Spleen (tissue), 11 donors: ENCODE results near the gene UBA6. TPM values are rescaled to one million over a fixed set of nuclear protein-coding genes. Genes with fewer than 3 reads are reported as not detected.

Source experiments
- DNase-seq: peaks from one replicate; pipeline ENCODE4 v3.0.0-alpha.2; 2020
- H3K27ac ChIP-seq, 8 donors: fragments of 200-600 bp; sonication (generic) in 7 of 8; 1 replicate in 4 of 8; 2 replicates in 4 of 8; pipeline versions ENCODE4 v1.5.0 to v1.8.0; 2016 to 2021; ENCODE audit warnings: inconsistent platforms in 4 of 8, mild to moderate bottlenecking in 4 of 8, moderate library complexity in 1 of 8
- H3K27me3 ChIP-seq, 7 donors: fragments of 200-600 bp; sonication (generic) in 6 of 7; replicated peaks in 1 of 7; 1 replicate in 4 of 7; 2 replicates in 3 of 7; pipeline versions ENCODE4 v1.5.0 to v1.8.0; 2016 to 2021; ENCODE audit warnings: inconsistent platforms in 3 of 7, mild to moderate bottlenecking in 1 of 7
- H3K36me3 ChIP-seq, 6 donors: fragments of 200-600 bp; sonication (generic) in 5 of 6; 1 replicate in 4 of 6; 2 replicates in 2 of 6; pipeline versions ENCODE4 v1.5.0 to v1.8.0; 2016 to 2021; ENCODE audit warnings: inconsistent platforms in 2 of 6
- H3K4me1 ChIP-seq, 6 donors: fragments of 200-600 bp; sonication (generic) in 5 of 6; 1 replicate in 3 of 6; 2 replicates in 3 of 6; pipeline versions ENCODE4 v1.5.0 to v1.8.0; 2016 to 2021; ENCODE audit warnings: inconsistent platforms in 3 of 6
- H3K4me3 ChIP-seq, 8 donors: fragments of 200-600 bp; sonication (generic) in 7 of 8; 1 replicate in 4 of 8; 2 replicates in 4 of 8; pipeline versions ENCODE4 v1.5.0 to v1.8.0; 2016 to 2021; ENCODE audit warnings: inconsistent platforms in 4 of 8, mild to moderate bottlenecking in 4 of 8, moderate library complexity in 2 of 8
- H3K9me3 ChIP-seq, 8 donors: fragments of 200-600 bp; sonication (generic) in 7 of 8; 1 replicate in 4 of 8; 2 replicates in 4 of 8; pipeline versions ENCODE4 v1.5.0 to v1.8.0; 2016 to 2021; ENCODE audit warnings: inconsistent platforms in 4 of 8
- POLR2A ChIP-seq, 3 donors: fragments of 450-650 bp; IDR thresholded peaks; one replicate each; pipeline ENCODE4 v1.5.1; 2017; ENCODE audit warnings: antibody characterized with exemption in 3 of 3, mild to moderate bottlenecking in 1 of 3
- POLR2AphosphoS5 ChIP-seq, 3 donors: sonication (generic); formaldehyde crosslinking; IDR thresholded peaks; one replicate each; pipeline ENCODE4 v1.5.1; 2017; ENCODE audit warnings: antibody characterized with exemption in 3 of 3
- WGBS, 5 donors: extraction: QIAGEN DNeasy Blood & Tissue Kit in 3 of 5; methylation state at CpG; one replicate each; pipeline versions ENCODE4 v1.1.5 to v1.1.7; 2013 to 2018; 5-methylcytosine and 5-hydroxymethylcytosine counted together
- intact Hi-C: fragments of 100-400 bp; cut with DNase I; formaldehyde crosslinking; loops from one replicate; pipeline ENCODE4 v1.15.0; 2023; ENCODE audit warnings: low total_unique reads
- polyA plus RNA-seq, 3 donors: library from polyadenylated mRNA; stranded (reverse); fragments of 200-250 nt; gene quantifications; one replicate each; pipeline ENCODE4 v1.2.1, GENCODE V29; 2013
- total RNA-seq, 7 donors: library from RNA; depleted of rRNA in 3 of 7; stranded (reverse); fragments of >200 nt in 3 of 7; fragmentation: NEBNext Ultra II Directional in 4 of 7; extraction: Animal tissue kit (Norgen Biotek cat#: 25700) in 4 of 7; gene quantifications; one replicate each; pipeline versions ENCODE4 v1.1.0 to v1.2.1, GENCODE V29; 2016 to 2021
- TF ChIP-seq, protein P1 (sequence below), 11 experiments: fragments of 200-600 bp in 7 of 11; fragments of 450-650 bp in 4 of 11; sonication (generic) in 4 of 11; IDR thresholded peaks in 8 of 11; conservative IDR thresholded peaks in 3 of 11; 1 replicate in 7 of 11; 2 replicates in 4 of 11; pipeline versions ENCODE4 v1.4.0 to v1.8.0; 2016 to 2021; ENCODE audit warnings: antibody characterized with exemption in 11 of 11, inconsistent platforms in 4 of 11, mild to moderate bottlenecking in 1 of 11
- donor health status: healthy with polysubstance abuse.
- donor health status: DM: no; HTN: no; CAD: no; lungs with moderate emphysema.
- donor health status: DM: no; HTN: no; CAD: no.
- donor health status: Bipolar disorder and iron deficiency.
- donor health status: healthy.
- donor health status: DM: no; HTN: no; CAD: no.
- donor health status: DM: yes; HTN: yes; CAD: no.

The UBA6 gene
- total and polyA plus RNA-seq, 10 donors = 5.8 to 144 (median 64.7) TPM

DNA sequence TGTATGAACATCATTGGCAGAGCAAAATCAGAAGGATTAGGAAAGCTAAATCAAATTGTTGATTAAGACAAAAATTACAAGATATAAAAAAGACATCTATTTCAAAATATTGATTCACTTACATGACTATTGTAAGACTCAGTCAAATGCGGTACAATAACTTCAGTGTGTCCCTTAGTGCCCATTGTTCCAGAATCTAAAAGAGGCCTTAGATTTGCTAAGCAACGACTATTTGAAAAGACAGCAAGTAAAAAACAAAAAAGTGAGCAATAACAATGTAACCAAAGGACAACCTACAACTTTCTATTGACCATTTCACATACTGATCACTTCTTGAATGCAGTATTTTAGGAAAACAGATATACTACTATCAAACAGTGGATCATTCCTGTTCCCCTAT, 65.6 kb downstream of the UBA6 start:
- intact Hi-C loops = no loop called here
- WGBS, 5 donors = 93 to 100% (median 96%) methylated on average over 2 of the region's 2 CpGs
- H3K36me3 ChIP-seq = peaks cover 0 to 100% (median 39%) of the 10 kb centered on the region in 6 donors
- no peak for DNase-seq
- no peak overlapping the region for H3K27ac ChIP-seq
- H3K9me3 ChIP-seq = no peaks in the 10 kb centered on the region
- no peak overlapping the region for H3K4me3 ChIP-seq
- TF ChIP-seq POLR2AphosphoS5 (IDR thresholded peaks at IDR 0.05) = no peak
- no peaks in the 10 kb centered on the region for H3K27me3 ChIP-seq
- H3K4me1 ChIP-seq = no peaks in the 10 kb centered on the region

DNA sequence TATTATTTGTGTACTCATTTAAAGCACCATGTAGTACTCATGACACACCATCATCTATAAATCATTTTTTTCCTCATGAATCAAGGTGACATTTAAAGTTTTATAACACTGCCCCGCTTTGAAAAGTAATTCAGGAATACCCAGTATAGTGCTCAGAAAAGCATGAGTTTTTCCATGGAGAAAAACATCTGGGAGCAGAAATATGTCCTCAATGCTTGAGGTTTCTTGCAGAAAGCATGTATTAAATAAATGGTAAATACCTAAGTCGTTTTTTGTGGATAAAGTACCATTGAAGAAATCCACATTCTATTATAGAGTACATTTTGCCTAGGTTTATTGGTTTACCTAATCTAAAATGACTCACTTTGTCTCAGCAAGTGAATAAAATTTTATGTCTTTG, 66.2 kb downstream of the UBA6 start:
- Histone ChIP-seq H3K27me3 (no peaks in the 10 kb centered on the region), H3K36me3 (peaks cover 0 to 100% (median 42%) of the 10 kb centered on the region in 6 donors), H3K9me3 (no peaks in the 10 kb centered on the region), H3K4me3 (no peak overlapping the region), H3K4me1 (no peaks in the 10 kb centered on the region), H3K27ac (no peak overlapping the region)
- intact Hi-C loops = no loop called here
- DNase-seq = no peak
- 92 to 96% (median 95%) methylated on average over 2 of the region's 2 CpGs for WGBS, 5 donors
- TF ChIP-seq POLR2A (IDR thresholded peaks at IDR 0.05) (no peak), POLR2AphosphoS5 (IDR thresholded peaks at IDR 0.05) (no peak)
- TF ChIP-seq, protein P1, sequence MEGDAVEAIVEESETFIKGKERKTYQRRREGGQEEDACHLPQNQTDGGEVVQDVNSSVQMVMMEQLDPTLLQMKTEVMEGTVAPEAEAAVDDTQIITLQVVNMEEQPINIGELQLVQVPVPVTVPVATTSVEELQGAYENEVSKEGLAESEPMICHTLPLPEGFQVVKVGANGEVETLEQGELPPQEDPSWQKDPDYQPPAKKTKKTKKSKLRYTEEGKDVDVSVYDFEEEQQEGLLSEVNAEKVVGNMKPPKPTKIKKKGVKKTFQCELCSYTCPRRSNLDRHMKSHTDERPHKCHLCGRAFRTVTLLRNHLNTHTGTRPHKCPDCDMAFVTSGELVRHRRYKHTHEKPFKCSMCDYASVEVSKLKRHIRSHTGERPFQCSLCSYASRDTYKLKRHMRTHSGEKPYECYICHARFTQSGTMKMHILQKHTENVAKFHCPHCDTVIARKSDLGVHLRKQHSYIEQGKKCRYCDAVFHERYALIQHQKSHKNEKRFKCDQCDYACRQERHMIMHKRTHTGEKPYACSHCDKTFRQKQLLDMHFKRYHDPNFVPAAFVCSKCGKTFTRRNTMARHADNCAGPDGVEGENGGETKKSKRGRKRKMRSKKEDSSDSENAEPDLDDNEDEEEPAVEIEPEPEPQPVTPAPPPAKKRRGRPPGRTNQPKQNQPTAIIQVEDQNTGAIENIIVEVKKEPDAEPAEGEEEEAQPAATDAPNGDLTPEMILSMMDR (IDR thresholded peaks at IDR 0.05 in 8 of 11, conservative IDR thresholded peaks at IDR 0.05 in 3 of 11) = no peak

DNA sequence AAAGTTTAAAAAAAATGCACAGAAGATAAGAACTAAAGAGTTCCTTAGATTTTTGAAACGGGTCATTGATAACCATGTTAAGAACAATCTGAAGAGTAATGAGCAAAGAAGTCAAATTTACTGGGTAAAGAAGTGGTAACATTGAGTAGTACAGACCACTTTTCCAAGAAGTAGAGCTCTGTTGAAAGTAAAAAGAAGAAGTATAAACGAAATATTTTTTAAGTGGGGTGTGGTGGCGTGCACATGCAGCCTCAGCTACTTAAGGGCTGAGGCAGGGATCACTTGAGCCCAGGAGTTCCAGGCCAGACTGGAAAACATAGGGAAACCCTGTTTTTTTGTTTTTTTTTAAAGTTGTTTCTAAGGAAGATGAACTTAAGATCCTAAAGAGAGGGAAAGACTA, 68.5 kb downstream of the UBA6 start:
- TF ChIP-seq, protein P1 (IDR thresholded peaks at IDR 0.05 in 8 of 11, conservative IDR thresholded peaks at IDR 0.05 in 3 of 11) = no peak
- TF ChIP-seq POLR2AphosphoS5 (IDR thresholded peaks at IDR 0.05) (no peak), POLR2A (IDR thresholded peaks at IDR 0.05) (no peak)
- H3K4me1 ChIP-seq = no peaks in the 10 kb centered on the region
- no peaks in the 10 kb centered on the region for H3K27me3 ChIP-seq
- peaks cover 0 to 100% (median 42%) of the 10 kb centered on the region in 6 donors for H3K36me3 ChIP-seq
- intact Hi-C loops = no loop called here
- H3K27ac ChIP-seq = no peak overlapping the region
- no peaks in the 10 kb centered on the region for H3K9me3 ChIP-seq
- no peak overlapping the region for H3K4me3 ChIP-seq
- WGBS, 5 donors = 32 to 65% (median 49%) methylated on average over 3 of the region's 3 CpGs
- DNase-seq = no peak

DNA sequence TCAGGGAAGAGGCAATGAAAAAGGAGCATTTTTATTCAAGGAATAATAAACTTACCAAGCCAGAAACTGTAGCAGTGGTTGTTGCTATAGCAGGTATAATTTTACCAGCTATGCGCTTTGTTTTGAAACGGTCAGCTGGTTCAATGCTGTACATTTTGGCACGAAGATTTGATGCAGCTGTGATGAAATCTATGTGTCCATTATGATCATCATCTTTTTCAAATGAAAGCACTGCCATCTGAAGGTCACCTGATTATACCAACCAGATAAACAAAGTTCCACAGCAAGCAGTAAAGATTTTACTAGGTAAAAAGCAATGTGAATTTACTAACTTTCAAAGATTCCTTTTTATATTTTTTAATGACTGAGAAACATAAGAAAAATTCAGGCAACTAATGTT, 76.0 kb downstream of the UBA6 start:
- 84 to 95% (median 93%) methylated on average over 3 of the region's 3 CpGs for whole genome bisulfite sequencing, 5 donors
- Histone ChIP-seq H3K27me3 (no peaks in the 10 kb centered on the region), H3K27ac (no peak overlapping the region), H3K4me3 (no peak overlapping the region), H3K36me3 (peaks cover 0 to 100% (median 53%) of the 10 kb centered on the region in 6 donors), H3K4me1 (no peaks in the 10 kb centered on the region), H3K9me3 (no peaks in the 10 kb centered on the region)
- TF ChIP-seq POLR2A (IDR thresholded peaks at IDR 0.05) = no peak
- DNase-seq = no peak
- intact Hi-C loops = no loop called here

DNA sequence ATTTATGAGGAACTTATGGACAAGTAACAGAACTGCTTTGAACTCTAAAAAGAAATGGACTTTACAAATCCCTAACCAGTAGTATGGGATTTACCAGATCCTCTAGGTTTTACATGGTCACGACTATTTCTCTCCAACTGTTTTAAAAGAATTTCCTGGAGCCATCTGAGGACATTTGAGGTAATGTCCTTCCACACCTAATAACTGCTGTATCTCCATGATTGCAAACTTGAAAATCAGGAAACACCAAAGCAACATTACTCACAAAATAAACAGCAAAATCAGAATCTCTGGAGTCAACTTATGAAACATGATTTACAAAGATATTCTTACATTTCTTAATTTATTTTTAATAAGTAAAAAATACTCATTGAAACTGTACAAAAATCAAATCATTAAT, 84.5 kb downstream of the UBA6 start:
- no peaks in the 10 kb centered on the region for H3K4me1 ChIP-seq
- intact Hi-C loops = no loop called here
- peaks cover 0 to 27% (median 18%) of the 10 kb centered on the region in 8 donors for H3K9me3 ChIP-seq
- H3K27ac ChIP-seq = no peak overlapping the region
- 94 to 100% (median 96%) methylated on average over 1 of the region's 1 CpG for WGBS, 5 donors
- H3K4me3 ChIP-seq = no peak overlapping the region
- no peaks in the 10 kb centered on the region for H3K27me3 ChIP-seq
- TF ChIP-seq POLR2A (IDR thresholded peaks at IDR 0.05) (no peak), POLR2AphosphoS5 (IDR thresholded peaks at IDR 0.05) (no peak)
- TF ChIP-seq, protein P1 (IDR thresholded peaks at IDR 0.05 in 8 of 11, conservative IDR thresholded peaks at IDR 0.05 in 3 of 11) = no peak
- H3K36me3 ChIP-seq = peaks cover 0 to 72% (median 28%) of the 10 kb centered on the region in 6 donors
- DNase-seq = no peak
